ENCODE results near the gene KIF26A. TPM values are rescaled to one million over a fixed set of nuclear protein-coding genes. Genes with fewer than 3 reads are reported as not detected.

Gene KIF26A
- total and polyA plus RNA-seq, 2 of the 13 experiments (the other 11 are each of a cell fraction or from before 2014, with no cell fraction given): not detected

DNA sequence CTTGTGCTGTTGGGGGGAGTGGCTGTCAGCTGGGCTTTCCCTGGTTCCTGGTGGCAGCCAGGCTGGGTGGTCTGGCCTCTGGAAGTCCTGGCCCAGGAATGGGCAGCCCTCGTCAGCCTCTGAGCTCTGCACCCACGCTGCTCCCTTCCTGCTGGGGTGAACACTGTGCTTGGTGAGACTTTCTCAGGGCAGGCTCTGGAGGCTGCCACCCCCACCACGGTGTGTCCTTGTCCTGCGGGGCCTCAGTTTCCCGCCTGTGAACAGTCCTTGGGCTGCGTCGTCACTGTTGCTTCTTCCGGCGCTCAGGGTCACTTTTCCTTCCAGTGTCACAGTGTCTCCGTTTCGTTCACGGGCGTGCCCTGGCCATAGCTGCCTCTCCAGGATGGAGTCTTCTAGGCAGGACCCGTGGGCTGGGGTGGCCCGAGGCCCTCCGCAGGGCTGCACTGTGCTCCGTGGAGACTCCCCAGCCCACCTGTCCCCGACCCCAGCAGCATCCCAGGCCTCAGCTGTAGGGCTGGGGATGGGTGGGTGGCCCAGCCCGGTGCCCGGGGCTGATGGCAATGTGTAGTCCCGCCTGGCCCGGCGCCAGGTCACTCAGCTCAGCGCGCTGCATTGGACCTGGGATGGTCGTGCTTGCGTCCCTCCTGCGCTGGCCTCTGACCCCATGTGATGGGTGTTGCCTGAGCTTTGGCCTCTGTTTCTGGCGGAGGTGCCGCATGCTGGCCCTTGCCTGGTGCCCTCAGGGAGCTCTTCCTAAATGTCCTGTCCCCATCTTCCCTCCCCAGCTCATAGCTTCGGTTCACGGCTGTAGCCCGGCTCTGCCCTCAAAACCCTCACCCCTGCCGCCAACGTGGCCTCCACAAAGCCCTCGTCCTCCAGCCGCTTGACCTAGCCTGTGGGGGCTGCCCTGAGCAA is 6.8 kb downstream of the KIF26A start:
- in situ Hi-C loops (cut with HindIII; ENCODE audit: extremely low pct_ligation_motif_present, low pct_unique_long_range_greater_than_20kb) (no loop called here), intact Hi-C loops (cut with micrococcal nuclease; ENCODE audit: unreplicated experiment) (no loop called here)
- TF ChIP-seq ZNF816 (CRISPR knock-in tag; IDR thresholded peaks at IDR 0.05; ENCODE audit: borderline replicate concordance) (no peak), NCOA5 (CRISPR knock-in tag; IDR thresholded peaks at IDR 0.05) (no peak), ZSCAN12 (CRISPR knock-in tag; IDR thresholded peaks at IDR 0.05) (no peak)
- no peak overlapping the region for H3K9ac ChIP-seq (ENCODE audit: insufficient read depth, low read depth, low read length)
- no peak overlapping the region for H3K4me2 ChIP-seq (ENCODE audit: low read depth, low read length)
- no peak for DNase-seq (ENCODE audit: low spot score)
- ChIA-PET CTCF (ENCODE audit: low intra/inter-chr PET ratio, low total read pairs) (no interaction called here), POLR2A (no interaction called here)
- no peaks in the 10 kb centered on the region for H3K79me2 ChIP-seq (ENCODE audit: insufficient read depth, low read length)
- H2AFZ ChIP-seq (ENCODE audit: low read length): no peak overlapping the region
- no peak for ATAC-seq
- no peak overlapping the region for H3K4me3 ChIP-seq (replicated peaks in 1 of 3; ENCODE audit: insufficient read depth in 1 of 3, low read depth in 2 of 3, low read length in 3 of 3)
- no peaks in the 10 kb centered on the region for H3K36me3 ChIP-seq (replicated peaks in 1 of 2; ENCODE audit: control insufficient read depth in 1 of 2, insufficient read depth in 2 of 2, low read length in 2 of 2)
- H3K4me1 ChIP-seq (ENCODE audit: insufficient read depth, low read length): no peaks in the 10 kb centered on the region
- BruUV-seq (replicated peaks): no TSS peak
- no peaks in the 10 kb centered on the region for H3K9me3 ChIP-seq (ENCODE audit: low read length)
- FAIRE-seq: no peak
- WGBS (ENCODE audit: low lambda C conversion rate): 22% methylated on average over 19 of the region's 37 CpGs
- H3K27ac ChIP-seq (ENCODE audit: extremely low read length, insufficient read depth, low read length): no peak overlapping the region
- no peaks in the 10 kb centered on the region for H4K20me1 ChIP-seq (ENCODE audit: insufficient read depth, low read length)
- H3K27me3 ChIP-seq (ENCODE audit: control insufficient read depth in 1 of 2, insufficient read depth in 2 of 2, low read length in 2 of 2): peaks cover 13 to 78% of the 10 kb centered on the region in 2 experiments; a peak in 4 of 5 replicates

DNA sequence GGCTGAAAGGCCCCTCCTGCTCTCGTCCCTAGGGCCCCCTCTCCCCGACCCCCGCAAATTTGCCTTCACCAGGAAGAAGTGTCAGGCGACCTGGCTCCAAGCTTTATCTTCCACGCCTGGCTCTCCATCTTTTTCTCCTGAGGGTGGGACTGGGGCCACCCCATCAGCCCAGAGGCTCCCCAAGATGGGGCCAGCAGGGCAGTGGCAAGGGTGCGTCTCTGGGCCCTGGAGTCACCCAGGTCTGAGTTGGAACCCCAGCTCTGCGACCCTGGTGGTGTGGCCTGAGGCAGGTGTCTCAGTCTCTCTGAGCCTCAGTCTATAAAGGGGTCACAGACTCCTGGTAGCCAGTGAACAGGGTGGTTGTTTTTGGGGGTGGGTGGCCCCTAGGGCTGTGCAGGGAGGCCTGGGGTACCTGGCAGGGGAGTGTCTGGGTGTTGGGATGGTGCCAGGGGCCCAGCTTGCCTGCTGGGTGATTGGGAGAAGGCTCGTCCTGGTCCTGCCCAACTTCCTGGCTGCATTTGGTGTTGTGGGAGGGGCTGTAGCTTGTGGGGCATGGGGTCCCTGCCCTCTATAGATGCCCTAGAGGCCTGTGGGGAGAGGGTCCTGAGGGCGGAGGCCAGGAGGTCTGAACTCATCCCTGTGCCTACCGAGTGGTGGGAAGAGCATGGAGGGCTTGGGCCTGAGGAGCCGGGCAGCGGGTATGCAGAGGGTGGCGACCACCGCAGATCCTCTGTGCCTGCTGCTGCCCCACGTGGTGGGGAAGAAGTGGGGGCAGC is 7.6 kb downstream of the KIF26A start:
- Histone ChIP-seq H3K79me2 (ENCODE audit: insufficient read depth, low read length) (no peaks in the 10 kb centered on the region), H3K4me1 (ENCODE audit: insufficient read depth, low read length) (no peaks in the 10 kb centered on the region), H3K36me3 (replicated peaks in 1 of 2; ENCODE audit: control insufficient read depth in 1 of 2, insufficient read depth in 2 of 2, low read length in 2 of 2) (no peaks in the 10 kb centered on the region), H3K9ac (ENCODE audit: insufficient read depth, low read depth, low read length) (no peak overlapping the region), H4K20me1 (ENCODE audit: insufficient read depth, low read length) (no peaks in the 10 kb centered on the region), H3K27me3 (ENCODE audit: control insufficient read depth in 1 of 2, insufficient read depth in 2 of 2, low read length in 2 of 2) (peaks cover 9 to 78% of the 10 kb centered on the region in 2 experiments; a peak in 4 of 5 replicates), H3K4me2 (ENCODE audit: low read depth, low read length) (no peak overlapping the region), H2AFZ (ENCODE audit: low read length) (no peak overlapping the region), H3K4me3 (replicated peaks in 1 of 3; ENCODE audit: insufficient read depth in 1 of 3, low read depth in 2 of 3, low read length in 3 of 3) (no peak overlapping the region), H3K27ac (ENCODE audit: extremely low read length, insufficient read depth, low read length) (no peak overlapping the region), H3K9me3 (ENCODE audit: low read length) (no peaks in the 10 kb centered on the region)
- intact Hi-C loops (cut with micrococcal nuclease; ENCODE audit: unreplicated experiment): no loop called here
- TF ChIP-seq KLF16 (CRISPR knock-in tag; IDR thresholded peaks at IDR 0.05) (no peak), HNRNPUL1 (IDR thresholded peaks at IDR 0.05; ENCODE audit: low read depth, low read length) (no peak), TMF1 (CRISPR knock-in tag; IDR thresholded peaks at IDR 0.05; ENCODE audit: low read depth) (no peak), NCOA2 (CRISPR knock-in tag; IDR thresholded peaks at IDR 0.05) (no peak), ZNF773 (CRISPR knock-in tag; IDR thresholded peaks at IDR 0.05; ENCODE audit: borderline replicate concordance) (no peak), ZNF607 (CRISPR knock-in tag; IDR thresholded peaks at IDR 0.05; ENCODE audit: borderline replicate concordance) (no peak), CCDC6 (CRISPR knock-in tag; IDR thresholded peaks at IDR 0.05) (no peak), SAP130 (CRISPR knock-in tag; IDR thresholded peaks at IDR 0.05; ENCODE audit: low read depth) (no peak)
- in situ Hi-C loops (cut with HindIII; ENCODE audit: extremely low pct_ligation_motif_present, low pct_unique_long_range_greater_than_20kb): no loop called here
- ChIA-PET POLR2A (no interaction called here), CTCF (ENCODE audit: low intra/inter-chr PET ratio, low total read pairs) (no interaction called here)
- FAIRE-seq: no peak
- 8% methylated on average over 8 of the region's 15 CpGs for WGBS (ENCODE audit: low lambda C conversion rate)
- ATAC-seq: no peak
- no TSS peak for BruUV-seq (replicated peaks)
- DNase-seq (ENCODE audit: low spot score): no peak

Measured in HepG2 (cell line).